Lower lobe of right lung (tissue), 2 donors: Measurements from ENCODE around the gene RASA3. TPM values are rescaled to one million over a fixed set of nuclear protein-coding genes. Genes with fewer than 3 reads are reported as not detected.

Experiments
- ATAC-seq, 2 donors: fragments of 200-7000 bp; cut with Tn5 transposase; one replicate each; pipeline ENCODE4 v1.9.1; 2020 to 2022; ENCODE audit warnings: mild to moderate bottlenecking in 2 of 2, moderate library complexity in 2 of 2
- DNase-seq: peaks from one replicate; pipeline ENCODE4 v3.0.0-alpha.2; 2020
- H3K27ac ChIP-seq: fragments of 200-600 bp; one replicate; pipeline ENCODE4 v1.8.0; 2022
- H3K27me3 ChIP-seq: fragments of 200-600 bp; one replicate; pipeline ENCODE4 v1.8.0; 2022; ENCODE audit warnings: low read depth
- H3K36me3 ChIP-seq: fragments of 200-600 bp; one replicate; pipeline ENCODE4 v1.8.0; 2022; ENCODE audit warnings: mild to moderate bottlenecking
- H3K4me1 ChIP-seq: fragments of 200-600 bp; one replicate; pipeline ENCODE4 v1.8.0; 2022
- H3K4me3 ChIP-seq: fragments of 200-600 bp; one replicate; pipeline ENCODE4 v1.8.0; 2022; ENCODE audit warnings: mild to moderate bottlenecking
- H3K9me3 ChIP-seq: fragments of 200-600 bp; one replicate; pipeline ENCODE4 v1.8.0; 2022
- CTCF ChIP-seq: fragments of 200-600 bp; IDR thresholded peaks from one replicate; pipeline ENCODE4 v1.8.0; 2022; ENCODE audit warnings: antibody characterized with exemption, mild to moderate bottlenecking
- intact Hi-C: fragments of 100-400 bp; cut with DNase I; formaldehyde crosslinking; loops from one replicate; pipeline ENCODE4 v1.11.0; 2022
- total RNA-seq: library from RNA; stranded (reverse); fragmentation: NEBNext Ultra II Directional; extraction: Animal tissue kit (Norgen Biotek cat#: 25700); gene quantifications from one replicate; pipeline ENCODE4 v1.2.1, GENCODE V29; 2021
- donor health status: DM: no; HTN: yes; CAD: no; lungs with severe emphysema.

Gene RASA3
- total RNA-seq, 1 donor from 2014 or later: 19.1 TPM

DNA sequence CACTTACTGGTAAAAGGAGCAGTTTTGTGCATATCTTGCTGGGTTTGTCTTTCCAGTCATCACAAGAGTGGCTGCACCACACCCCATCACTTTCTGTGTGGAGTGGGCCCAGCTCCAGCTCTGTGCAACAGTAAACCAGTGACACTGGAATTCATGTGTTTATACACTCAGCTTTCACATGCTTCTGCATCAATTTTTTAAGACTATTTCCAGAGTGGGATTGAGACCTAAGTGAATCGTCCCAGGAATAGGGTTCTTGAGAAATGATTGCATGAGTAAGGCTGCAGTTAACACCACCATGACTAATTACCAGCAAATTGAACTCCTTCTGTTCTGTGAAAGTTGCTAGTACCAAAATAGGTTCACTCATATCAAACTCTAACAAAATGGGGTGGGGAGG, 41.3 kb upstream of the RASA3 start:
- Histone ChIP-seq H3K4me1 (no peaks in the 10 kb centered on the region), H3K36me3 (no peaks in the 10 kb centered on the region), H3K27ac (no peak overlapping the region), H3K9me3 (peaks cover 9% of the 10 kb centered on the region), H3K4me3 (no peak overlapping the region), H3K27me3 (no peaks in the 10 kb centered on the region)
- intact Hi-C loops: no loop called here
- ATAC-seq: no peak
- DNase-seq: no peak
- no peak for TF ChIP-seq CTCF

GRCh38 chr13:114173272-114173671, 40.8 kb upstream of the RASA3 start:
- no peak for TF ChIP-seq CTCF
- intact Hi-C loops: no loop called here

GRCh38 chr13:114167885-114168284, 35.5 kb upstream of the RASA3 start:
- intact Hi-C loops: no loop called here

More at GRCh38 chr13:114173272-114173671, 40.8 kb upstream of the RASA3 start:
- Histone ChIP-seq H3K4me1 (no peaks in the 10 kb centered on the region), H3K27ac (no peak overlapping the region), H3K36me3 (no peaks in the 10 kb centered on the region), H3K27me3 (no peaks in the 10 kb centered on the region), H3K9me3 (peaks cover 9% of the 10 kb centered on the region), H3K4me3 (no peak overlapping the region)
- DNase-seq (no peak), ATAC-seq (no peak)

DNA sequence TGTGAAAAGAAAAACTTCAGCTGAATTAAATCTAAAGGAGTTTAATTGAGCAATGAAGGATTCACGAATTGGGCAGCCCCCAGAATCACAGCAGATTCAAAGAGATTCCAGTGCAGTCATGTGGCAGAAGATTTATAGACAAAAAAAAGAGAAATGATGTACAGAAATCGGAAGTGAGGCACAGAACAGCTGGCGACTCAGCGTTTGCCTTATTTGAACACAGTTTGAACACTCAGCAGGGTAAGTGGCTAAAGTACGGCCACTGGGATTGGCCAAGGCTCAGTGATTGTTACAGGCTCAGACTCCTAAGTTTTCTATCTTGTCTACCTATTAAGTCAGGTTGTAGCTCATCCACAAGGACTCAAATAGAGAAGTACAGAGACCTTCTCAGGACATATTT, 35.0 kb upstream of the RASA3 start:
- no peak overlapping the region for H3K27ac ChIP-seq
- intact Hi-C loops: no loop called here
- no peaks in the 10 kb centered on the region for H3K36me3 ChIP-seq
- peaks cover 15% of the 10 kb centered on the region for H3K4me1 ChIP-seq
- no peaks in the 10 kb centered on the region for H3K9me3 ChIP-seq
- peak in 1 of 2 donors; percentile 51 for ATAC-seq
- no peak for TF ChIP-seq CTCF
- H3K4me3 ChIP-seq: no peak overlapping the region
- peaks cover 11% of the 10 kb centered on the region for H3K27me3 ChIP-seq
- no peak for DNase-seq

More at GRCh38 chr13:114167885-114168284, 35.5 kb upstream of the RASA3 start:
- Histone ChIP-seq H3K9me3 (no peaks in the 10 kb centered on the region), H3K27ac (no peak overlapping the region), H3K4me3 (no peak overlapping the region), H3K4me1 (peaks cover 10% of the 10 kb centered on the region), H3K36me3 (no peaks in the 10 kb centered on the region), H3K27me3 (peaks cover 11% of the 10 kb centered on the region)
- TF ChIP-seq CTCF: no peak
- DNase-seq: no peak
- no peak for ATAC-seq

DNA sequence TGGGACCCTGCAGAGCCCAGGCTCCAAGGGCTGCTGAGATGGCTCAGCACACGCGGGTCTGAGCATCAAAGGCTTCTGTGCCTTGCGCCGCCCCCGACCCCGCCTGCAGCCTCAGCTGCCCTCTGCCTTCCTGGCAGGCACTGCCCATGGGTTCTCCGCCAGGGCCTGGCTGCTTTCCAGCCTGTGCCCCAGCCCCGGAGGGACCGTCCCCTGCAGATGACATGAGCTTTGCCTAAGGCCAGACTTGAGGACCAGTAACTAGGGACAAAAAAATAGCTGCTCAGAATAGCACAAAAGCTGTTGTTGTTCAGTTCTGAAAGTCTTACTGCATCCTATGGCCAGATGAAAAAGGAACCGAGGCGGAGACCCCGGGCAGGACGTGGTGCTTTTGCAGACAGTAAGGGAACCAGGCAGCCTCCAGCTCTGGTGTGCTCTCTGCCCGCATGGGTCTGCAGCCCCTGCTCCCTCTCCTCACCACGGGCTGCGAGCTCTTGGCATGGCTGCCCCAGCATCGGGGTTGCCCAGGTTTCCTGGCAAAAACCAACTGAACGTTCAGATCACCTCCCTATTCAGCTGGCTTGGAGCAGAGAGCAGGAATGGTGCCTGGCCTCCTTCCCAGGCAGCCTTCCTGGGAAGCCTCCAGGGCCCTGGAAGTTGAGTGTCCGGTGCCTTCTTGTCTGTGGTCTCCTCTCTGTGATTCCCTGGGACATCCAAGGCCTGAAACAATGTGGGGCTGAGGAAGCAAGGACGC, 34.1 kb upstream of the RASA3 start:
- H3K36me3 ChIP-seq: no peaks in the 10 kb centered on the region
- TF ChIP-seq CTCF: no peak
- peaks cover 23% of the 10 kb centered on the region for H3K4me1 ChIP-seq
- H3K4me3 ChIP-seq: no peak overlapping the region
- intact Hi-C loops: no loop called here
- peak in 1 of 2 donors; percentile 14 for ATAC-seq
- peaks cover 11% of the 10 kb centered on the region for H3K27me3 ChIP-seq
- no peak for DNase-seq
- no peak overlapping the region for H3K27ac ChIP-seq
- no peaks in the 10 kb centered on the region for H3K9me3 ChIP-seq
